ENCODE measurements around the gene BID.

DNA sequence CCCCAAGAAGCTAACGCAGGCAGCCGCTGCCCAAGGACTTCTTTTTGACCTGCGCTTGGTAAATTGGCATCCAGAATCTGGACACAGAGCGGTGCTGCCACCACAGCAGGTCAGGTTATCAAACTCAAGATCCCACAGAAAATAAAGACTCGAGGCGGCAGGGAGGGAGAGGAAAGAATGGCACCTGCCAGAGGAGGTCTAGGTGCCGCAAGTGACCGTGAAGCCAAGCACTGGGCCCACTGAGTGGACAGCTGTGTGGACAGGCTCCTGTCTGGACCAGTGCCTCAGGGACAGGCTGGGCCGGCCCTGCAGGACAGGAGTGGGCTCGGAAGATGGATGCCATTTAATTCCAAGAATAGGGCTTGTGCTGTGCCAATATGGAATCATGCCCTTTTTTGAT lies 27.4 kb downstream of the BID start:
- TF ChIP-seq TAF1 (IDR thresholded peaks at IDR 0.05; ENCODE audit: borderline replicate concordance, low read depth, low read length) (no peak), POLR2A (IDR thresholded peaks at IDR 0.05; ENCODE audit: low read depth, low read length) (no peak), POLR2AphosphoS5 (IDR thresholded peaks at IDR 0.05; ENCODE audit: low read depth, low read length) (no peak)

All from GM12892 (cell line).